Measurements from ENCODE around the gene CTR9. TPM values are rescaled to one million over a fixed set of nuclear protein-coding genes. Genes with fewer than 3 reads are reported as not detected.

CTR9 gene
- total RNA-seq, 1 donor from 2014 or later = 22.9 TPM

- intact Hi-C loops (cut with micrococcal nuclease) = no loop called here
- no peak for TF ChIP-seq CTCF (IDR thresholded peaks at IDR 0.05; ENCODE audit: borderline replicate concordance)
Observed at GRCh38 chr11:10777393-10777793, 26.3 kb downstream of the CTR9 start.

GRCh38 chr11:10777806-10778205, 26.8 kb downstream of the CTR9 start:
- no peaks in the 10 kb centered on the region for H3K9me3 ChIP-seq (replicated peaks)
- H3K27me3 ChIP-seq (ENCODE audit: low read depth) = no peaks in the 10 kb centered on the region
- H3K27ac ChIP-seq (replicated peaks) = peak overlapping the region; percentile 72
- no peak overlapping the region for H3K4me3 ChIP-seq
- intact Hi-C loops (cut with micrococcal nuclease) = no loop called here
- peaks cover 38% of the 10 kb centered on the region for H3K4me1 ChIP-seq
- H3K36me3 ChIP-seq = peaks cover 56% of the 10 kb centered on the region
- TF ChIP-seq CTCF (IDR thresholded peaks at IDR 0.05; ENCODE audit: borderline replicate concordance) = no peak
- DNase-seq = no peak

More at GRCh38 chr11:10777393-10777793, 26.3 kb downstream of the CTR9 start:
- Histone ChIP-seq H3K4me3 (no peak overlapping the region), H3K27me3 (ENCODE audit: low read depth) (no peaks in the 10 kb centered on the region), H3K9me3 (replicated peaks) (no peaks in the 10 kb centered on the region), H3K4me1 (peaks cover 38% of the 10 kb centered on the region), H3K36me3 (peaks cover 60% of the 10 kb centered on the region), H3K27ac (replicated peaks) (peak overlapping the region; percentile 72)
- DNase-seq = no peak

GRCh38 chr11:10778217-10778970, 27.3 kb downstream of the CTR9 start:
- Histone ChIP-seq H3K36me3 (peaks cover 50% of the 10 kb centered on the region), H3K27me3 (ENCODE audit: low read depth) (no peaks in the 10 kb centered on the region), H3K9me3 (replicated peaks) (no peaks in the 10 kb centered on the region), H3K4me3 (no peak overlapping the region), H3K4me1 (peaks cover 42% of the 10 kb centered on the region), H3K27ac (replicated peaks) (peak overlapping the region; percentile 72)
- TF ChIP-seq CTCF (IDR thresholded peaks at IDR 0.05; ENCODE audit: borderline replicate concordance) = no peak
- peak; percentile 60 for DNase-seq
- intact Hi-C loops (cut with micrococcal nuclease) = no loop called here

GRCh38 chr11:10779086-10779485, 28.0 kb downstream of the CTR9 start:
- DNase-seq = no peak
- Histone ChIP-seq H3K36me3 (peaks cover 43% of the 10 kb centered on the region), H3K9me3 (replicated peaks) (no peaks in the 10 kb centered on the region), H3K4me3 (no peak overlapping the region), H3K4me1 (peaks cover 49% of the 10 kb centered on the region), H3K27me3 (ENCODE audit: low read depth) (no peaks in the 10 kb centered on the region), H3K27ac (replicated peaks) (peak overlapping the region; percentile 72)
- no peak for TF ChIP-seq CTCF (IDR thresholded peaks at IDR 0.05; ENCODE audit: borderline replicate concordance)
- intact Hi-C loops (cut with micrococcal nuclease) = no loop called here

GRCh38 chr11:10780040-10780439, 29.0 kb downstream of the CTR9 start:
- Histone ChIP-seq H3K9me3 (replicated peaks) (no peaks in the 10 kb centered on the region), H3K36me3 (peaks cover 34% of the 10 kb centered on the region), H3K27me3 (ENCODE audit: low read depth) (no peaks in the 10 kb centered on the region), H3K4me1 (peaks cover 58% of the 10 kb centered on the region), H3K4me3 (no peak overlapping the region), H3K27ac (replicated peaks) (no peak overlapping the region)
- DNase-seq = no peak
- intact Hi-C loops (cut with micrococcal nuclease) = no loop called here
- TF ChIP-seq CTCF (IDR thresholded peaks at IDR 0.05; ENCODE audit: borderline replicate concordance) = no peak

Data from left ventricle myocardium inferior (tissue), 1 donor.